Right renal pelvis (tissue), 4 donors: ENCODE measurements around the gene CAPZA1. TPM values are rescaled to one million over a fixed set of nuclear protein-coding genes. Genes with fewer than 3 reads are reported as not detected.
"Not testable (repeated sequence)": the region's sequence is repeated elsewhere in the genome, so short reads cannot be mapped to it uniquely, and the experiment has no call there.

Source experiments
- DNase-seq, 4 donors: peaks; one replicate each; pipeline ENCODE4 v3.0.0-alpha.2; 2013; ENCODE audit warnings: low read depth in 4 of 4, low spot score in 3 of 4, missing footprints in 1 of 4
- polyA plus RNA-seq, 4 donors: library from polyadenylated mRNA; unstranded; fragments of 120-200 nt; gene quantifications; one replicate each; pipeline ENCODE4 v1.2.1, GENCODE V29; 2013; ENCODE audit not compliant: insufficient read length in 4 of 4

Gene CAPZA1
- polyA plus RNA-seq, 4 donors, result 115 to 150 (median 140) TPM

DNA sequence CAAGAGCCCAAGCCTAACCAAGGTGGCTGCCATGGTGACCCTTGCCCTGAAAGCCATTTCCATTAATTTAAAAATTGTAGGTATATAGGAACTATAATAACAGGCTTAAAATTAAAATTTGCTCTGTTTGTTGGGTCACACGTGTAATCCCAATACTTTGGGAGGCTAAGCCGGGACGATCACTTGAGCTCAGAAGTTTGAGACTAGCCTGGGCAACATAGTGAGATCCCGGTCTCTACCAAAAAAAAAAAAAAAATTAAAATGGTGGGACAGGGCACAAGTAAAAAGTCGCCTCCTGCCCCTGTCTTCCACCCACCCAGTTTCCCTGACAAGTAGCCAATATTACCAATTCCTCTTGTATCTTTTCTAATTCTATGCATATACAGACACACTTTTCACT, 6.6 kb downstream of the CAPZA1 start:
- no peak for DNase-seq

DNA sequence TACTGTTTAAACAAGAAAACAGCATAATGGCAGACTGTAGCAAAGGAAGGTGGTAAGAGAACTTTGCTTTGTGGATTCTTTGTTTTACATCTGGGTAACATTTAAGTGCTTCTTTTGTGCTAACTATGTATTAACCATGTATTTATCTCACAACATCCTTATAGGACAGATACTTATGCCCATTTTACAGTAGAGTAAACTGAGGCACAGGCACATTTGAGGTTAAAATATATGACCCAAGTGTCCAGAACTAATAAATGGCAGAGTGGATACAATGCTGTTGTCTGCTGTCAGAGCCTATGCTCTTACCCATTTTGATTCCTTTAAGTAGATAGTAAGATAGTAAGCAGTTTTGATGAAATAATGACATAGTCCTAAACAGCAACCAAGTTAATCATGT, 7.3 kb downstream of the CAPZA1 start:
- no peak for DNase-seq

DNA sequence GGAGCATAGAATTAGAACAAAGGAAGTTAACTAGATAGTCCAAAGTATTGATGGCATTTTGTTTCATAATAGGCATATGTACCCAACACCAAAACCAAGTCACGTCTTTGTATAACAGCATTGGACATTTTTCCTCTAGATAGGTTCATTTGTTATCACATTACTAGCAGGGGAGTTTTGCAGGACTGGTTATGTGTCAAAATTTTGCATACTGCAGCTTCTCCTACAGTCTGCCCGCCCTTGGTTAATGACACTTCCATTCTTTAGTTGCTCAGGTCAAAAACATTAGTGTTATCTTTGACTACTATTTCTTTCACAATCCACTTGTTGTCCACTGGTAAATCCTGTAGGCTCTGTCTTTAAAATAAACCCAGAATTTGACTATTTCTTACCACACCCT, 8.9 kb downstream of the CAPZA1 start:
- DNase-seq, result no peak

- no peak for DNase-seq
These were observed 9.6 kb downstream of the CAPZA1 start for GRCh38 chr1:112629256-112629655.

GRCh38 chr1:112633628-112634027, 14.0 kb downstream of the CAPZA1 start:
- no peak for DNase-seq

GRCh38 chr1:112634367-112634766, 14.7 kb downstream of the CAPZA1 start:
- no peak for DNase-seq

GRCh38 chr1:112636056-112636455, 16.4 kb downstream of the CAPZA1 start:
- DNase-seq, result no peak

GRCh38 chr1:112636597-112637253, 17.1 kb downstream of the CAPZA1 start:
- no peak for DNase-seq

GRCh38 chr1:112637254-112638109, 17.9 kb downstream of the CAPZA1 start:
- no peak for DNase-seq

GRCh38 chr1:112638110-112638428, 18.4 kb downstream of the CAPZA1 start:
- DNase-seq, result no peak

- DNase-seq, result not testable (repeated sequence)
These were observed 20.8 kb downstream of the CAPZA1 start for GRCh38 chr1:112640437-112640836.

GRCh38 chr1:112643080-112643479, 23.4 kb downstream of the CAPZA1 start:
- no peak for DNase-seq

GRCh38 chr1:112646225-112646624, 26.6 kb downstream of the CAPZA1 start:
- DNase-seq, result no peak

- DNase-seq, result no peak
These were observed 31.6 kb downstream of the CAPZA1 start for GRCh38 chr1:112651205-112651604.

GRCh38 chr1:112665857-112666256, 46.2 kb downstream of the CAPZA1 start:
- DNase-seq, result no peak

- DNase-seq, result no peak
These were observed 47.3 kb downstream of the CAPZA1 start for GRCh38 chr1:112666946-112667345.

DNA sequence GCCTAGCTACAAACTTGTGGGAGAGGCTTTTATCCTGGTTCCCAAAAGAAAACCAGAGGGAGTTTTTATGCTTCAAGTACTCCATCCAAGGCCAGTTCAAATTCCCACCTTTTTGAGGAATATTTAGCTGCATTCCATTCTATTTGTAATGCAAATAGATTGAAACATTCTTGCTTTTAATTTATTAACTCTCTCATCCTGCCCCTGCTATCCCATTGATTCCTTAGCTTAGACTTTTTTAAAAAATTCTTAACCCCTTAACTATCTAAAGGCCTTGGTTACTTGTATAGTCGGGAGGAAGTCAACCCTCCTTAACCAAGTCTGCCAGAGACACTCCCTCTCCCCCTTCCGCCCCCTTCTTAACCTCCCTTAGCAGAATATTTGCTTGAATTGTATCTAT, 52.4 kb downstream of the CAPZA1 start:
- DNase-seq, result no peak

- no peak for DNase-seq
These were observed 53.2 kb downstream of the CAPZA1 start for GRCh38 chr1:112672842-112673241.

GRCh38 chr1:112673592-112674439, 54.2 kb downstream of the CAPZA1 start:
- DNase-seq, result peak; percentile 20 to 36 (median 34)

GRCh38 chr1:112674440-112674985, 54.9 kb downstream of the CAPZA1 start, which contains the start of gene MOV10:
Gene MOV10 (plus strand): TSS chr1:112674659. CDS start chr1:112674913, 254 bp downstream.
- peak in 3 of 4 donors; percentile 53 to 60 (median 59) for DNase-seq
